IPS-20b (cell line): Measurements from ENCODE around the gene FRAS1.
A peak's percentile ranks its signal among the peaks of the same experiment; 100 is the strongest.
"Not testable (repeated sequence)": the region's sequence is repeated elsewhere in the genome, so short reads cannot be mapped to it uniquely, and the experiment has no call there.

Source experiments
- H3K27ac ChIP-seq: one replicate; pipeline ENCODE4 v1.5.1; 2013; ENCODE audit warnings: low read length
- H3K27me3 ChIP-seq: 2 replicates; pipeline ENCODE4 v1.6.1; 2013; ENCODE audit warnings: mild to moderate bottlenecking, low read length, inconsistent platforms; ENCODE audit not compliant: insufficient read depth
- H3K36me3 ChIP-seq: 2 replicates; pipeline ENCODE4 v1.6.1; 2013; ENCODE audit warnings: low read depth, mild to moderate bottlenecking, inconsistent platforms, low read length, moderate library complexity; ENCODE audit not compliant: insufficient read depth
- H3K4me1 ChIP-seq: 2 replicates; pipeline ENCODE4 v1.6.1; 2013; ENCODE audit warnings: mild to moderate bottlenecking, control low read depth, inconsistent platforms, low read length, moderate library complexity; ENCODE audit not compliant: insufficient read depth
- H3K4me3 ChIP-seq: 2 replicates; pipeline ENCODE4 v1.5.1; 2013; ENCODE audit warnings: mild to moderate bottlenecking, low read length, inconsistent platforms
- H3K9ac ChIP-seq: 2 replicates; pipeline ENCODE4 v1.6.1; 2013; ENCODE audit warnings: low read depth, mild to moderate bottlenecking, inconsistent platforms, low read length, moderate library complexity
- H3K9me3 ChIP-seq: 2 replicates; pipeline ENCODE4 v1.6.1; 2013; ENCODE audit warnings: mild to moderate bottlenecking, low read depth, low read length, inconsistent platforms; ENCODE audit not compliant: insufficient read depth

FRAS1 gene

GRCh38 chr4:78179196-78179595 lies 122.1 kb downstream of the FRAS1 start:
- no peaks in the 10 kb centered on the region for H3K9me3 ChIP-seq
- peaks cover 31% of the 10 kb centered on the region for H3K4me1 ChIP-seq
- H3K27ac ChIP-seq, result no peak overlapping the region
- no peaks in the 10 kb centered on the region for H3K36me3 ChIP-seq
- no peak overlapping the region for H3K9ac ChIP-seq
- no peaks in the 10 kb centered on the region for H3K27me3 ChIP-seq
- no peak overlapping the region for H3K4me3 ChIP-seq

- H3K9ac ChIP-seq, H3K4me3 ChIP-seq, H3K36me3 ChIP-seq, H3K27ac ChIP-seq, H3K9me3 ChIP-seq, H3K27me3 ChIP-seq: not testable (repeated sequence)
- peaks cover 14% of the 10 kb centered on the region for H3K4me1 ChIP-seq
Measured at GRCh38 chr4:78181681-78182234, 124.6 kb downstream of the FRAS1 start.

DNA sequence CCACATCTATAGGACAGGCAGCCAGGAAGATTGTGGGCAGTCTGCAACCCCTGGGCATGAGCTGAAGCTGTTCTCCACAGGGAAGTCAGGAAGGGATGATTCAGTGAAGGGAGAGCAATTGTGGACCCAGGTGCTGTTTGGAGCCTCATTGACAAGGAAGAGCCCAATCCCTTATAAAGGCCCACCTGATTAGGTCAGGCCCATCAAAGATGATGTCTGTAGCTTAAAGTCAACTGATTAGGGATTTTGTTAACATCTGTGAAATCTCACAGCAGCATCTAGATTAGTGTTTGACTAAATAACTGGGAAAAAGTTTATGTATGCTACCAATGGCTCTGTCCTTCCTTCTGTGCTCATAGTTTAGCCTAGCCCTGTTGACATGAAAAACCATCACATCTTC lies 127.5 kb downstream of the FRAS1 start:
- Histone ChIP-seq H3K4me3 (no peak overlapping the region), H3K4me1 (no peaks in the 10 kb centered on the region), H3K36me3 (no peaks in the 10 kb centered on the region), H3K27ac (no peak overlapping the region), H3K27me3 (no peaks in the 10 kb centered on the region), H3K9me3 (no peaks in the 10 kb centered on the region), H3K9ac (no peak overlapping the region)

DNA sequence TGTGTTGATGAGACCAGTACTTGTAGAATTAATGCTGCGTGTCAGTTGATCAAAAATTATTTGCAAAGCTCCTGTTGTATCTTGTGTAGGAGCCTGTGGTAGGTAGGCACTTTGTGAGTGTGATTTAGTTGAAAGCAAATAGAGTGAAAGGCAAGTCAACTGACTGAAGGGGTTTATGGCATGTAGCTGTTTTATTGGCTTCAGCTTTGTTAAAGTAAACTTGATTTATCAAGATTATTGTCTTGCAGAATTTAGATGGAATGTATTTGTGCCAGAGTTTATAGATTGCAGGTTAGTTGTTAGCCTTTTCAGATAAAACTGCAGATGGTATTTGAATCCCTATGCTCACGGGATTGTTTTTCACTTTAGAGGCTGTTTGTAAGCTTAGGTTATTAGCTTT lies 128.0 kb downstream of the FRAS1 start:
- Histone ChIP-seq H3K27me3 (no peaks in the 10 kb centered on the region), H3K4me1 (no peaks in the 10 kb centered on the region), H3K27ac (no peak overlapping the region), H3K36me3 (no peaks in the 10 kb centered on the region), H3K9me3 (no peaks in the 10 kb centered on the region), H3K4me3 (no peak overlapping the region), H3K9ac (no peak overlapping the region)

DNA sequence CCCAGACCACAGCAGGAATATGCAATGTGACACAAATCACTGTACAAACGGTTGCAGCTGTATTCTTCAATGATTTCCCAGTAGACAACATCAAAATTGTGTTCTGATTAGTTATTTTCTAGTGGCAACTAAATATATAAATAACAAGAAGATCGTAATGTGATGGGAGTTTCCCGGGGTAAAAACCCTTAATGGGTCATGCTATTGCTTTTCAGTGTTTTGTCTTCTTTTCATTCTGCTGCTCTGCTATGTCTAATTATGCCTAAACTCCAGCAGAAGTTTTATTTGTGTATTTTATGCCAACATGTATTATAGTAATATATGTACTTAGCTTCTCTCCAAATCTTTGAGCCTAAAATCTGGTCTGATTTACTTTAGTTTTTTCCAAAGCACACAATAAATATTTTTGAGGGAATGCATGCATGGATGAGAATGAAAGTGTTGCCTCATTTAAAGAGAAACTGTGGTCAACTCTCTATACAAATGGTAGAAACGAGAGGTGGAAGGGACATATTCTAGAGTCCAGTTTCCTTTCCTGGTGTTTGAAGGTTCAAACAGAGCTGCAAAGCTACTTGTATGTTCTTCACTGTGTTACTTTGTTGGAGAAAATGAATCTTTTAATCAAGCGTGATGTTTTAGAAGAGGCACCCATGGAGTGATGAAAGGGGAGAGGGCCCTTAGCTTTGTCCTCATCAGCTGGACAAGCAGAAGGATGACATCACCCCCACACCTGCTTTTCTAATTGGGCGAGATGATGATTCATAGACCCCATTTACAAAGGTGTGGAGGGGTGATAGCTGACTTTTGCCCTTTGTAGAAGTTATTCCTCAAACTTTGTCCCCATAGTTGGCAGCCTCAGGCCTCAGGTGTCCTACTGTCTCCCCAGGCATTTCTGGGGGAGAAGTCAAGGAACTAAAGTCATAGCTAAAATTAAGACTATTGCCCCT lies 129.7 kb downstream of the FRAS1 start:
- Histone ChIP-seq H3K4me3 (no peak overlapping the region), H3K27me3 (no peaks in the 10 kb centered on the region), H3K4me1 (no peaks in the 10 kb centered on the region), H3K36me3 (no peaks in the 10 kb centered on the region), H3K9ac (no peak overlapping the region), H3K9me3 (no peaks in the 10 kb centered on the region), H3K27ac (no peak overlapping the region)

DNA sequence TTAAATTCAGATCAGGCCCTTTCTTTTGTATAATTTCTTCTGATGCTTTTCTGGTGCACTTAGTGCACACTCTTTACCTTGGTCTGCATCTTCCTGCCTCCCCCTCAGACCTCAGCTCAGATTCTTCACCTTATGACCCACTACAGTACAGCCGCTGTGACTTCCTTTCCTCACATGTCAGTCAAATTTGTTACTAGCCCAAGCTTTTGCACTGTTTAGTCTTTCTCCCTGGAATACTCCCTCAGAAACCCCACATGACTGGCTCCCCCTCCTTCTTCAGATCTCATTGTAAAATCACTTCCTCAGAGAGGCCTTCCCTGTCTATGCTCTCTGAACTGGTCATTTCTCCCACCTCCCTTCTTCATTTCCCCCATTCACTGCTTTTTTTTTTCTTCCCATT lies 132.9 kb downstream of the FRAS1 start:
- H3K4me3 ChIP-seq, result no peak overlapping the region
- no peak overlapping the region for H3K27ac ChIP-seq
- no peaks in the 10 kb centered on the region for H3K4me1 ChIP-seq
- no peak overlapping the region for H3K9ac ChIP-seq
- H3K27me3 ChIP-seq, result no peaks in the 10 kb centered on the region
- H3K9me3 ChIP-seq, result peaks cover 4% of the 10 kb centered on the region; the same call in 1 of the 2 replicates
- no peaks in the 10 kb centered on the region for H3K36me3 ChIP-seq

DNA sequence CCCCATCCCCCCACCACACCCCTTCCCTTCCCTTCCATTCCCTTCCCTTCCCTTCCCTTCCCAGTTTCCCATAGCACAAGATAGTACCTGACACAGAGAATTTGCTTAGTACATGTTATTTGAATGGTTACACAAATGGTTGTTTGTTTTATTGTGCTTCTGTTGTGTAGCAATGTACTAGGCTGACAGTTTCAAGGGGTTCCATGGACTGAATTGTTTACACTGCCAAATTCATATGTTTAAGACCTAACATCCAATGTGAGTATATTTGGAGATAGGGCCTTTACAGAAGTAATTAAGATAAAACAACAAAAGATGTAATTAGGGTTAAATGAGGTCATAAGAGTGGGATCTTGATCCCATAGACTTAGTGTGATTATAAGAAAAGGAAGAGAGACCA lies 133.5 kb downstream of the FRAS1 start:
- H3K9ac ChIP-seq, result no peak overlapping the region
- no peaks in the 10 kb centered on the region for H3K36me3 ChIP-seq
- H3K9me3 ChIP-seq, result peaks cover 9% of the 10 kb centered on the region; the same call in 1 of the 2 replicates
- H3K27me3 ChIP-seq, result no peaks in the 10 kb centered on the region
- no peak overlapping the region for H3K27ac ChIP-seq
- H3K4me1 ChIP-seq, result no peaks in the 10 kb centered on the region
- no peak overlapping the region for H3K4me3 ChIP-seq

GRCh38 chr4:78197947-78198346 lies 140.8 kb downstream of the FRAS1 start:
- Histone ChIP-seq H3K4me1 (no peaks in the 10 kb centered on the region), H3K27ac (no peak overlapping the region), H3K27me3 (no peaks in the 10 kb centered on the region), H3K36me3 (no peaks in the 10 kb centered on the region), H3K4me3 (no peak overlapping the region), H3K9me3 (peaks cover 11% of the 10 kb centered on the region; the same call in 1 of the 2 replicates), H3K9ac (no peak overlapping the region)

GRCh38 chr4:78199984-78200383 lies 142.9 kb downstream of the FRAS1 start:
- Histone ChIP-seq H3K9me3 (peaks cover 7% of the 10 kb centered on the region; the same call in 1 of the 2 replicates), H3K36me3 (no peaks in the 10 kb centered on the region), H3K4me3 (no peak overlapping the region), H3K9ac (no peak overlapping the region), H3K4me1 (peaks cover 5% of the 10 kb centered on the region; the same call in 1 of the 2 replicates), H3K27me3 (no peaks in the 10 kb centered on the region), H3K27ac (no peak overlapping the region)

DNA sequence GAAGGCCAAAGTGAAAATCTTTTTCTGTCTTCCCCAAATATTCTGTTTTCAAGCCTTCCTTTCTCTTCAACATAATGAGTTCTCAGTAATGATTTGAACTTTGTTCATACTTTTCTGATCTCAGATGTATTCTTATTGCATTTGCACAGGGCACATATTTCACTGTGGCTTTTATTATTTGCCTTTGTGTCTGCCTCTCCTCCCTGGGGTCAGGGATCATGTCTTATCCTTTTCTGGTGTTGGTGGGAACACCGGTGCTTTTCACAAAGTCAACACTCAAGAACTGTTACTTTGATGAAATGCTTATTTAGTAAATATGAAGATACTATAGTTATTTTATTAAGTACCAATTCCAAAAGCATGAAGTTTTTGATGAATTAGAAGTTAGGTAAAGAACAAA lies 143.8 kb downstream of the FRAS1 start:
- Histone ChIP-seq H3K9ac (no peak overlapping the region), H3K9me3 (no peaks in the 10 kb centered on the region), H3K27me3 (no peaks in the 10 kb centered on the region), H3K27ac (no peak overlapping the region), H3K4me3 (no peak overlapping the region), H3K4me1 (peaks cover 12% of the 10 kb centered on the region; the same call in 1 of the 2 replicates), H3K36me3 (no peaks in the 10 kb centered on the region)

DNA sequence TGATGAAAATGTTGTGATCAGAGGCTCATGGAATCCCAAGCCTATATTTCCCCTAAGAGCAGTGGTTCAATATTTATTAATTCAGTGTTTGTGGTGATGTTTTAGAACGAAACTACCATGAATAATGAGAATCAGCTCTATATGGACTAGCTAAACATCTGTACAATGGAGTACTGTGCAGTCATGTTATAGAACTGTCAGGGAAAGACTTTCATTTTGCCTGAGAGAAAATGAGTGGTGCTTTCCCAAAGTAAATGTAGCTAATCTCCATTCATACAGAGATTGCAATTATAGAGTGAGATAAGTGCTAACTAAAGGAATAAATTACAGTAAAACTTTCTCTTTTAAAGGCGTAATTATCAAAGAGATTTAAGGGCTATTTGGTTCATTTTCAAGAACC lies 147.1 kb downstream of the FRAS1 start:
- Histone ChIP-seq H3K27ac (no peak overlapping the region), H3K4me1 (peaks cover 24% of the 10 kb centered on the region; the same call in 1 of the 2 replicates), H3K27me3 (no peaks in the 10 kb centered on the region), H3K9me3 (no peaks in the 10 kb centered on the region), H3K36me3 (no peaks in the 10 kb centered on the region), H3K9ac (no peak overlapping the region), H3K4me3 (no peak overlapping the region)

DNA sequence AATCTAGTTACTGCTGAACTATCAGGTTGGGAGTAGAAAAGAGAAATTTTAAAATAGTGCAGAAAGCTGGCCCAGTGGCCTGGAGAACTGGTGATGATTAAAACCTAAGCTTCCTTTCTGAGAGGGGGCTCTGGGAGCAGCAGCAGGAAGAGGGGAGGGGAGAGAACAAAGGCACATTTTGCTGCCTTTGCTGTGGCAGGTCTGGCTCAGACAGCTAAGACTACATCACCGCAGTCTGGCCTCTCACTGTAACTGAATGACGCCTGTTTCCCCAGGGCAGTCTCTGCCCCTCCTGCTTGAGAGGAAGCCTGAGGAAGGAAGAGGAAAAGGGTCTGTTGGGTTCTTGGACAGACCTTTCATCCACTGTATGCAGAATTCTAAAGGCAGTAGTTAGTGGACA lies 148.5 kb downstream of the FRAS1 start:
- H3K27ac ChIP-seq, result no peak overlapping the region

More for the DNA sequence above, 148.5 kb downstream of the FRAS1 start:
- H3K9me3 ChIP-seq, result no peaks in the 10 kb centered on the region
- H3K9ac ChIP-seq, result peak overlapping the region; percentile 22; the same call in 1 of the 2 replicates
- no peaks in the 10 kb centered on the region for H3K27me3 ChIP-seq
- H3K4me1 ChIP-seq, result peaks cover 24% of the 10 kb centered on the region; the same call in 1 of the 2 replicates
- no peak overlapping the region for H3K4me3 ChIP-seq
- H3K36me3 ChIP-seq, result no peaks in the 10 kb centered on the region
